HL-60 (cell line): ENCODE data around the gene NOC4L.

Experiments used
- DNase-seq, 2 experiments: peaks; one replicate each; pipeline ENCODE4 v3.0.0-alpha.2; 2010 to 2020; ENCODE audit warnings: low read depth in 1 of 2, low spot score in 1 of 2
- H3K27ac ChIP-seq: fragments of 250-450 bp; sonication (Bioruptor Pico); replicated peaks from 2 replicates; pipeline ENCODE4 v1.5.1; 2020; ENCODE audit warnings: mild to moderate bottlenecking, moderate library complexity
- H3K27me3 ChIP-seq: fragments of 250-450 bp; sonication (Bioruptor Pico); 2 replicates; pipeline ENCODE4 v1.5.1; 2021; ENCODE audit warnings: mild to moderate bottlenecking, moderate library complexity; ENCODE audit not compliant: insufficient read depth, poor library complexity, severe bottlenecking
- H3K4me3 ChIP-seq: replicated peaks from 2 replicates; pipeline ENCODE4 v1.5.1; 2011; ENCODE audit warnings: mild to moderate bottlenecking, control low read depth, low read length; ENCODE audit not compliant: insufficient read depth
- GABPA ChIP-seq: IDR thresholded peaks from 2 replicates; pipeline ENCODE4 v1.6.1; 2012; ENCODE audit warnings: low read depth
- POLR2AphosphoS5 ChIP-seq: IDR thresholded peaks from 2 replicates; pipeline ENCODE4 v1.6.1; 2012; ENCODE audit warnings: low read depth
- SPI1 ChIP-seq: IDR thresholded peaks from 2 replicates; pipeline ENCODE4 v1.6.1; 2012; ENCODE audit warnings: low read depth, mild to moderate bottlenecking, borderline replicate concordance
- TF ChIP-seq, protein P1 (sequence below): IDR thresholded peaks from one replicate; pipeline ENCODE4 v1.5.1; 2011; ENCODE audit warnings: low read length, control low read depth, inconsistent platforms; ENCODE audit not compliant: insufficient read depth
- TF ChIP-seq, protein P2 (sequence below): IDR thresholded peaks from 2 replicates; pipeline ENCODE4 v1.6.1; 2012; ENCODE audit warnings: low read depth; ENCODE audit not compliant: insufficient replicate concordance

The NOC4L gene

DNA sequence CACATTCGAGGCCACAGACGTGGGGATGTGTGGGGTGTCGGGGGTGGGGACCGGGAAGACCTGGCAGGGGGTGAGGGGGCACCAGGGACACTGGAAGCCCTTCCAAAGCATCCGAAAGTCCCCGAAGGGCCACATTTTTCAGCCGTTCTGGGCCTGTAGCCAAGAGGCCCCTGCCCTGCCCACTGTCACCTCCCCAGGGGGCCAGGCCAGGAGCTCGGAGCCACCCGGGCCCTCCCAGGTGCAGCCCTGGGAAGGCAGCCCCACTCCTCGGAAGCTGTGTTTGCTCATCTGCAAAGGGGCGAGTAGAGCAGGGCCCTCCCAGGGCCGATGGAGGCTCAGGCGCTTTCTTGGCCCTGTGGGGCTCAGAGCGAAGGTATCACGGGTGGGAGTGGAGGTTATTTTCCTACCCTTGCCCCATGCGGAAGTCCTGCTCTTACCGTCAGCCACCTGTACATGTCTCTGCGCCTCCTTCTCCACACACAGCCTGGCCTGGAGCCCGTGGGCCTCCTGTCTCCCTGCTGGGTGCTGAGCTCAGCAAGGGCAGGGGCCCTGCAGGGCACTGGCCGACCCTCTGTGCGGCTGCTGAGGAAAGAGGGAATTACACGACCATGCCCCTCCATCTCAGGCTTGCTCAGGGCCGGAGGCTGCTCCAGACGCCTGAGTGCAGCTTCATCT is 27.2 kb downstream of the NOC4L start:
- no peak overlapping the region for H3K4me3 ChIP-seq
- no peak overlapping the region for H3K27ac ChIP-seq
- peaks cover 3% of the 10 kb centered on the region for H3K27me3 ChIP-seq
- no peak for DNase-seq
- TF ChIP-seq POLR2AphosphoS5: no peak
- TF ChIP-seq SPI1: no peak
- TF ChIP-seq, protein P1, sequence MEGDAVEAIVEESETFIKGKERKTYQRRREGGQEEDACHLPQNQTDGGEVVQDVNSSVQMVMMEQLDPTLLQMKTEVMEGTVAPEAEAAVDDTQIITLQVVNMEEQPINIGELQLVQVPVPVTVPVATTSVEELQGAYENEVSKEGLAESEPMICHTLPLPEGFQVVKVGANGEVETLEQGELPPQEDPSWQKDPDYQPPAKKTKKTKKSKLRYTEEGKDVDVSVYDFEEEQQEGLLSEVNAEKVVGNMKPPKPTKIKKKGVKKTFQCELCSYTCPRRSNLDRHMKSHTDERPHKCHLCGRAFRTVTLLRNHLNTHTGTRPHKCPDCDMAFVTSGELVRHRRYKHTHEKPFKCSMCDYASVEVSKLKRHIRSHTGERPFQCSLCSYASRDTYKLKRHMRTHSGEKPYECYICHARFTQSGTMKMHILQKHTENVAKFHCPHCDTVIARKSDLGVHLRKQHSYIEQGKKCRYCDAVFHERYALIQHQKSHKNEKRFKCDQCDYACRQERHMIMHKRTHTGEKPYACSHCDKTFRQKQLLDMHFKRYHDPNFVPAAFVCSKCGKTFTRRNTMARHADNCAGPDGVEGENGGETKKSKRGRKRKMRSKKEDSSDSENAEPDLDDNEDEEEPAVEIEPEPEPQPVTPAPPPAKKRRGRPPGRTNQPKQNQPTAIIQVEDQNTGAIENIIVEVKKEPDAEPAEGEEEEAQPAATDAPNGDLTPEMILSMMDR: no peak
- TF ChIP-seq GABPA: no peak
- TF ChIP-seq, protein P2, sequence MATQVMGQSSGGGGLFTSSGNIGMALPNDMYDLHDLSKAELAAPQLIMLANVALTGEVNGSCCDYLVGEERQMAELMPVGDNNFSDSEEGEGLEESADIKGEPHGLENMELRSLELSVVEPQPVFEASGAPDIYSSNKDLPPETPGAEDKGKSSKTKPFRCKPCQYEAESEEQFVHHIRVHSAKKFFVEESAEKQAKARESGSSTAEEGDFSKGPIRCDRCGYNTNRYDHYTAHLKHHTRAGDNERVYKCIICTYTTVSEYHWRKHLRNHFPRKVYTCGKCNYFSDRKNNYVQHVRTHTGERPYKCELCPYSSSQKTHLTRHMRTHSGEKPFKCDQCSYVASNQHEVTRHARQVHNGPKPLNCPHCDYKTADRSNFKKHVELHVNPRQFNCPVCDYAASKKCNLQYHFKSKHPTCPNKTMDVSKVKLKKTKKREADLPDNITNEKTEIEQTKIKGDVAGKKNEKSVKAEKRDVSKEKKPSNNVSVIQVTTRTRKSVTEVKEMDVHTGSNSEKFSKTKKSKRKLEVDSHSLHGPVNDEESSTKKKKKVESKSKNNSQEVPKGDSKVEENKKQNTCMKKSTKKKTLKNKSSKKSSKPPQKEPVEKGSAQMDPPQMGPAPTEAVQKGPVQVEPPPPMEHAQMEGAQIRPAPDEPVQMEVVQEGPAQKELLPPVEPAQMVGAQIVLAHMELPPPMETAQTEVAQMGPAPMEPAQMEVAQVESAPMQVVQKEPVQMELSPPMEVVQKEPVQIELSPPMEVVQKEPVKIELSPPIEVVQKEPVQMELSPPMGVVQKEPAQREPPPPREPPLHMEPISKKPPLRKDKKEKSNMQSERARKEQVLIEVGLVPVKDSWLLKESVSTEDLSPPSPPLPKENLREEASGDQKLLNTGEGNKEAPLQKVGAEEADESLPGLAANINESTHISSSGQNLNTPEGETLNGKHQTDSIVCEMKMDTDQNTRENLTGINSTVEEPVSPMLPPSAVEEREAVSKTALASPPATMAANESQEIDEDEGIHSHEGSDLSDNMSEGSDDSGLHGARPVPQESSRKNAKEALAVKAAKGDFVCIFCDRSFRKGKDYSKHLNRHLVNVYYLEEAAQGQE: no peak

DNA sequence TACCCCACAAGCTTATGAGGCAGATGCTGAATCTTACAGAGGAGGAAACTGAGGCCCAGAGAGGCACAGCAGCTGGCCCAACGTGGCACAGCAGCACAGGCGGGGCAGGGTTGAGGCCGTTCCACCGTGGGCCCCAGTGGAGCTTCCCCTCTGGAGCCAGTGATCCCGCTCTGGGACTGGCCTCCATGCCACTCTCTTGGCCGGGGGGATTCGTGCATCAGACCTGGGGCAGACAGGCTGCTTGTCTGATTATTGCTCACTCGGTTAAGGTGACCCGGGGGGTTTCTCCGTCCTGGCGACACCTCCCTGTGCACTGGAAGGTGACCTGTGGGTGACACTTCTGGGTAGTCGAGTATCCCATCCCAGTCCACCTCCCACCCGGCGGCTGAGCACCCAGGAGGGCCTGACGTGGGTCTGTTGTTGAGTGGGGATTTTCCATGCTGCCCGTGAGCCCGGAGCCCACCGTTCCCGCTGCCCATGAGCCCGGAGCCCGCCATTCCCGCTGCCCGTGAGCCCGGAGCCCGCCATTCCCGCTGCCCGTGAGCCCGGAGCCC is 27.8 kb downstream of the NOC4L start:
- Histone ChIP-seq H3K4me3 (no peak overlapping the region), H3K27ac (no peak overlapping the region), H3K27me3 (peaks cover 3% of the 10 kb centered on the region)
- TF ChIP-seq POLR2AphosphoS5: no peak
- TF ChIP-seq, protein P1: no peak
- no peak for TF ChIP-seq GABPA
- no peak for DNase-seq

DNA sequence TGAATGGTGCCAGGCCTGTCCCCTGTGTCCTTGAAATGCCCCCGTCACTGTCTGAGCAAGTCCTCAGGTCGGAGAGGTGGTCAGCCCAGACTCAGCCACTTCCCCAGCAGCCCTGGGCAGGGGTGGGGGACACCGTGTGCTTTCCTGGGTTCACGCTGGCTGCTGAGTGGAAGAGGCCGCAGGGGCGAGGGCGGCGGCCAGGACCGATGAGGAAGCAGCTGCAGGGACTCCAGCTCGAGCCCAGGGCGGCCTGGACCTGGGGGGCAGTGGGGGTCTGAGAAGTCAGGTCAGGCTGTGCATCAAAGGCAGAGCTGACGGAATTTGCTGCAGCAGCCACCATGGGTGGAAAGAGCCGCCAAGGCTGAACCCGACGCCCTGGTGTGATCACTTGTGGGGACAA is 28.4 kb downstream of the NOC4L start:
- DNase-seq: no peak
- H3K27me3 ChIP-seq: peaks cover 3% of the 10 kb centered on the region
- no peak for TF ChIP-seq POLR2AphosphoS5
- TF ChIP-seq SPI1: peak; percentile 21; the same call in 1 of the 2 replicates
- TF ChIP-seq, protein P1: no peak
- no peak for TF ChIP-seq GABPA
- TF ChIP-seq, protein P2: no peak
- H3K4me3 ChIP-seq: no peak overlapping the region
- no peak overlapping the region for H3K27ac ChIP-seq
